Body of pancreas (tissue), 4 donors: Measurements from ENCODE around the gene PTBP3.

Experiments used
- CTCF ChIP-seq, 7 experiments: fragments of 450-650 bp in 4 of 7; fragments of 200-600 bp in 3 of 7; sonication (generic) in 3 of 7; IDR thresholded peaks; one replicate each; pipeline ENCODE4 v1.5.1; 2016 to 2019; ENCODE audit warnings: antibody characterized with exemption in 7 of 7
- POLR2A ChIP-seq, 3 donors: fragments of 450-650 bp; IDR thresholded peaks; one replicate each; pipeline ENCODE4 v1.6.1; 2016; ENCODE audit warnings: antibody characterized with exemption in 3 of 3, mild to moderate bottlenecking in 2 of 3

GRCh38 chr9:112367465-112367864 lies 34.0 kb upstream of the PTBP3 start:
- no peak for TF ChIP-seq CTCF (IDR thresholded peaks at IDR 0.05)
- no peak for TF ChIP-seq POLR2A (IDR thresholded peaks at IDR 0.05)
